Raji (cell line): ENCODE results near the gene PLXNB3.

ENCODE experiments used
- POLR2A ChIP-seq: IDR thresholded peaks from 2 replicates; pipeline ENCODE4 v1.6.1; 2011; ENCODE audit warnings: low read depth, low read length, control low read depth; ENCODE audit not compliant: insufficient read depth

PLXNB3 gene

DNA sequence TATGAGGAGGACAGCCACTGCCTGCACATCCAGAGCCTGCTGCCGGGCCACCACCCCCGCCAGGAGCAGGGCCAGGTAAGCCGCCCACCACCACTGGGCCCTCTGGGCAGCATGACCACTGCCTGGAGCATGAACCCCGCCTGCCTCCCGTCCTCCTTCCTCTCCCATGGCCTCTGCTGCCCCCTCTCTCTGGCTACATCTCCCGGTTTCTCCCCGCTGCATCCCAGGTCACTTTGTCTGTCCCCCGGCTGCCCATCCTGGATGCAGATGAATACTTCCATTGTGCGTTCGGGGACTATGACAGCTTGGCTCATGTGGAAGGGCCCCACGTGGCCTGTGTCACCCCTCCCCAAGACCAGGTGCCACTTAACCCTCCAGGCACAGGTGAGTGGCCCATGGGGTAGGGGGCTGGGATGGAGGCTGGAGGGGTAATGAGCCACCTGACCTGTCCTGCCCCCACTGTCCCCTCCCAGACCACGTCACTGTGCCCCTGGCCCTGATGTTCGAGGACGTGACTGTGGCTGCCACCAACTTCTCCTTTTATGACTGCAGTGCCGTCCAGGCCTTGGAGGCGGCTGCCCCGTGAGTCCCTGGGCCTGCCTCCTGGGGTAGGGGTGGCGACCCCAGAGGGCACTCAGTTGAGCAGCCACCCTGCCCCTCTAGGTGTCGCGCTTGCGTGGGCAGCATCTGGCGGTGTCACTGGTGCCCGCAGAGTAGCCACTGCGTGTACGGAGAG lies 6.0 kb downstream of the PLXNB3 start:
- no peak for TF ChIP-seq POLR2A

- no peak for TF ChIP-seq POLR2A
Observed at GRCh38 chrX:153770601-153771414, 6.8 kb downstream of the PLXNB3 start.

GRCh38 chrX:153771415-153772315 lies 7.6 kb downstream of the PLXNB3 start:
- TF ChIP-seq POLR2A, result no peak

DNA sequence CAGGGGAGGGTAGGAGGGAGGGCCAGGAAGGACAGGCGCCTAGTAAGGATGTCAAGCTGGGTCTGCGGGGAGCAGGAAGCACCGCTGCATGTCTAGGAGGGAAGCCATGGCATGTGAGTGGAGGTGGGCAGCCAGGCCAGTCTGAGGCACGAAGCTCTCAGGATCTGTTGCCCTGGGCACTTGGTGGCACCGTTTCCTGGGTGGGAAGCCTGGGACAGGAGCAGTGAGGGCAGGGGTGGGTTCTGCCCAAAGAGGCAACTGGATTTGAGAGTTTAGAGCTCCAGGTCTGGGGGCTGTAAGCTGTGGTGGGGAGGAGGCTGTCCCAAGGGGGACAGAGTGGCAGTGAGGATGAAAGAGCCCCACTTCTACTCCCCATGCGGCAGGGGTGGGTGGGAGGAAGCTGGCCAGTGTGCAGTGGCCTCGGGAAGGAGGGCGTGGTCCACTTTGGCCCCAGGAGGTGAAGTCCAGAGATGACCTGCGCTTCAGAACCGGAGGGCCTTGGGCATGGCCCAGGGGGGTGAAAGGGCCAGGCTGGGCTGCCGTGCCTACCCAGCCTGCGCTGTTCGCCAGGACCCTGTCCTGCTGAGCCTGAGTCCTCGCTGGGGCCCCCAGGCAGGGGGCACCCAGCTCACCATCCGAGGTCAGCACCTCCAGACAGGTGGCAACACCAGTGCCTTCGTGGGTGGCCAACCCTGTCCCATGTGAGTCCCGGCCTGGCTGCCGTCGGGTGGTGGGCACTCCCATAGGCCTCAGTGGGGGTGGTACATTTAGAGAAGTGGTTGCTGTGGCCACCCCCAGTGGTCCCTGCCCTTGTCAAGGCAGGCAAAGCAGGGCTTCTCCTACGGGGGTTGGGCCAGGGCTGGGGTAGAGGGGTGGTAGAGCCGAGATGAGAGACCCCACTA lies 8.5 kb downstream of the PLXNB3 start:
- no peak for TF ChIP-seq POLR2A

DNA sequence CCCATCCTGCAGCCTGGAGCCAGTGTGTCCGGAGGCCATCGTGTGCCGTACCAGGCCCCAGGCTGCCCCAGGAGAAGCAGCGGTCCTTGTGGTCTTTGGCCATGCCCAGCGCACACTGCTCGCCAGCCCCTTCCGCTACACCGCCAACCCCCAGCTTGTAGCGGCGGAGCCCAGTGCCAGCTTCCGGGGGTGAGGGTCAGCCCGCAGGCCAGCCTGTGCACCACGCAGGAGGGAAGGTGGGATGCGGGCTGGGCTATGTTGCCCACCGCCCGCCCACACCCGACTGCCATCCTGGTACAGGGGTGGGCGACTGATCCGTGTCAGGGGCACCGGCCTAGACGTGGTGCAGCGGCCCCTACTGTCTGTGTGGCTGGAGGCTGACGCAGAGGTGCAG lies 9.2 kb downstream of the PLXNB3 start:
- no peak for TF ChIP-seq POLR2A

DNA sequence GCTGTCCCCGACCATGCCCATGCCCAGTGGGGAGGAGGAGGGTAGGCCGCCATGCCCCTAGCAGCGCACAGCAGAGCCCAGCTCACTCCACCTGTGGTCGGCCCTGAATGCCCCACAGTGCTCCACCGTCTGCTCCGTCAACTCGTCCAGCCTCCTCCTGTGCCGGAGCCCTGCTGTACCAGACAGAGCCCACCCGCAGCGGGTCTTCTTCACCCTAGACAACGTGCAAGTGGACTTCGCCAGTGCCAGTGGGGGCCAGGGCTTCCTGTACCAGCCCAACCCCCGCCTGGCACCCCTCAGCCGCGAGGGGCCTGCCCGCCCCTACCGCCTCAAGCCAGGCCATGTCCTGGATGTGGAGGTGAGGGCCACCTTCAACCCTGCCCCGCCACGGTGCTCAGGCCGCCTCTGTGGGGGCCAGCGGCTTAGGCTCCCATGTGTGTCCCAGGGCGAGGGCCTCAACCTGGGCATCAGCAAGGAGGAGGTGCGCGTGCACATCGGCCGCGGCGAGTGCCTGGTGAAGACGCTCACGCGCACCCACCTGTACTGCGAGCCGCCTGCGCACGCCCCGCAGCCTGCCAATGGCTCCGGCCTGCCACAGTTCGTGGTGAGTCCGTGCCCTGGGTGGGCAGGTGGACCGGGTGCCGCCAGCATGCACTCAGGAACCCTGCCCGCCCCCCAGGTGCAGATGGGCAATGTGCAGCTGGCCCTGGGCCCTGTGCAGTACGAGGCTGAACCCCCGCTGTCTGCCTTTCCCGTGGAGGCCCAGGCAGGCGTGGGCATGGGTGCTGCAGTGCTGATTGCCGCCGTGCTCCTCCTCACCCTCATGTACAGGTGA lies 9.9 kb downstream of the PLXNB3 start:
- no peak for TF ChIP-seq POLR2A

- no peak for TF ChIP-seq POLR2A
Observed at GRCh38 chrX:153774576-153775292, 10.7 kb downstream of the PLXNB3 start.

- no peak for TF ChIP-seq POLR2A
Observed at GRCh38 chrX:153775293-153776119, 11.5 kb downstream of the PLXNB3 start.

- TF ChIP-seq POLR2A, result no peak
Observed at GRCh38 chrX:153776120-153776599, 12.1 kb downstream of the PLXNB3 start.

DNA sequence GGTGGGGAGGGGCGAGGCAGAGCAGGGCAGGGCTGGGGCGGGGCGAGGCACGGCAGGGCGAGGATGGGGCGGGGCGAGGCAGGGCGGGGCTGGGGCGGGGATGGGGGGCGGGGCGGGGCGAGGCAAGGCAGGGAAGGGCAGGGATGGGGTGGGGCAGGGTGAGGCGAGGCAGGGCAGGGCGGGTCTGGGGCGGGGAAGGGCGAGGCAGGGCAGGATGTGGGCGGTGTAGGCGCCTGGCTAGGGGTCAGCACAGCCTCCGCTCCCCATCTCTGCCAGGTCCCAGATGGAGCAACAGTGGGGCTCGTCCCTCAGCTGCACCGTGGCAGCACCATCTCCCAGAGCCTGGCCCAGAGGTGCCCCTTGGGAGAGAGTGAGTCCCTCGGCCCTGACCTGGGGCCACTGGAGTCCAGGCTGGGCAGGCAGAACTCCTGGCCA lies 12.6 kb downstream of the PLXNB3 start:
- no peak for TF ChIP-seq POLR2A

DNA sequence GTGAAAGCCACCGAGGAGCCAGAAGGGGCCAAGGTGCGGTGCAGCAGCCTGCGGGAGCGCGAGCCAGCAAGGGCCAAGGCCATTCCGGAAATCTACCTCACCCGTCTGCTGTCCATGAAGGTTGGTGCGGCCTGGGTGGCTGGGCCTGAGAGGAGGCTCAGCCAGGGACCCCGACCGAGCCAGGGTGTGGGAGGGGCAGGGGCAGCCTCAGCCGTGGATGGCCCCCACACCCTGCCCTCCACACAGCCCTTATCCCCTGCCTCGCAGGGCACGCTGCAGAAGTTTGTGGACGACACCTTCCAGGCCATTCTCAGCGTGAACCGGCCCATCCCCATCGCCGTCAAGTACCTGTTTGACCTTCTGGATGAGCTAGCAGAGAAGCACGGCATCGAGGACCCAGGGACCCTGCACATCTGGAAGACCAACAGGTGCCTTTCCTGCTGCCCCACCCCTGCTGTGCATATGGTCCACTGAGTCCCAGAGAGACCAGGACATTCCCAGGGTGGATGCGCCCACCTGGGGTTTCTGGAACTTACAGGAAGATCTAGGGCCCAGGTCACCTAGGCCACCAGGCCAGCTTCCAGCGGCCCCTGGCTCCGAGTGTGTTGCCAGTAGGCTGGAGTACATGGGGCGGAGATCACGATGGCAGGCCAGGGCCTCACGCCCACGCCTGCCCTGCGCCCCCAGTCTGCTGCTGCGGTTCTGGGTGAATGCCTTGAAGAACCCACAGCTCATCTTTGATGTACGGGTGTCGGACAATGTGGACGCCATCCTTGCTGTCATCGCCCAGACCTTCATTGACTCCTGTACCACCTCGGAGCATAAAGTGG lies 13.4 kb downstream of the PLXNB3 start:
- TF ChIP-seq POLR2A, result no peak
